T-cell (primary cell): ENCODE results near the gene KCTD15. TPM values are rescaled to one million over a fixed set of nuclear protein-coding genes. Genes with fewer than 3 reads are reported as not detected.

ENCODE experiments used
- ATAC-seq, 4 experiments: fragments of 200-7000 bp in 3 of 4; fragments of 150-1000 bp in 1 of 4; cut with Tn5 transposase; replicated peaks in 1 of 4; 1 replicate in 3 of 4; 2 replicates in 1 of 4; pipeline ENCODE4 v1.10.0; 2021; ENCODE audit warnings: moderate library complexity in 3 of 4, mild to moderate bottlenecking in 2 of 4, moderate number of reproducible peaks in 1 of 4
- CTCF ChIA-PET, 2 donors: fragments of 300-600 bp; sonication (Branson Sonifier 250); formaldehyde crosslinking; loops; one replicate each; lab custom pipeline; 2022; ENCODE audit warnings: antibody characterized with exemption in 2 of 2; lab: Charles Lee
- POLR2A ChIA-PET, 2 donors: fragments of 300-600 bp; sonication (Branson Sonifier 250); formaldehyde crosslinking; loops; one replicate each; lab custom pipeline; 2022; ENCODE audit warnings: antibody characterized with exemption in 2 of 2; lab: Charles Lee
- DNase-seq, 35 experiments: peaks; one replicate each; pipeline versions ENCODE4 v3.0.0 to v3.0.0-alpha.2; 2013 to 2023
- H3K27ac ChIP-seq: one replicate; pipeline ENCODE4 v1.5.1; 2013; ENCODE audit warnings: low read length
- H3K27me3 ChIP-seq, 2 experiments: replicated peaks in 1 of 2; 1 replicate in 1 of 2; 2 replicates in 1 of 2; pipeline versions ENCODE4 v1.6.1 to v1.7.0; 2013; ENCODE audit warnings: low read length in 1 of 2, mixed read lengths in 1 of 2; ENCODE audit not compliant: control insufficient read depth in 2 of 2, insufficient read depth in 2 of 2; ENCODE audit errors: extremely low read depth in 1 of 2
- H3K36me3 ChIP-seq, 2 donors: 1 replicate in 1 of 2; 2 replicates in 1 of 2; pipeline versions ENCODE4 v1.6.1 to v1.7.0; 2013; ENCODE audit warnings: low read length in 1 of 2; ENCODE audit not compliant: control insufficient read depth in 2 of 2, insufficient read depth in 1 of 2; ENCODE audit errors: extremely low read depth in 1 of 2
- H3K4me1 ChIP-seq, 2 experiments: 1 replicate in 1 of 2; 2 replicates in 1 of 2; pipeline versions ENCODE4 v1.6.1 to v1.7.0; 2013; ENCODE audit warnings: low read length in 2 of 2, mixed read lengths in 1 of 2; ENCODE audit not compliant: insufficient read depth in 2 of 2, control insufficient read depth in 1 of 2; ENCODE audit errors: extremely low read depth in 1 of 2
- H3K4me3 ChIP-seq, 2 donors: 1 replicate in 1 of 2; 2 replicates in 1 of 2; pipeline versions ENCODE4 v1.5.1 to v1.7.0; 2013; ENCODE audit warnings: mild to moderate bottlenecking in 2 of 2, low read length in 1 of 2, moderate library complexity in 1 of 2; ENCODE audit not compliant: control insufficient read depth in 1 of 2; ENCODE audit errors: extremely low read depth in 1 of 2
- H3K9me3 ChIP-seq: 2 replicates; pipeline ENCODE4 v1.7.0; 2013
- H3K27ac Mint-ChIP-seq, 2 donors: one replicate each; pipeline ENCODE4 v1.8.0; 2020 to 2021; ENCODE audit warnings: mild to moderate bottlenecking in 2 of 2, mixed read lengths in 2 of 2
- H3K27me3 Mint-ChIP-seq, 2 donors: one replicate each; pipeline ENCODE4 v1.8.0; 2021 to 2022; ENCODE audit warnings: mixed read lengths in 2 of 2
- H3K36me3 Mint-ChIP-seq: one replicate; pipeline ENCODE4 v1.8.0; 2021; ENCODE audit warnings: mixed read lengths
- H3K4me1 Mint-ChIP-seq, 3 donors: one replicate each; pipeline ENCODE4 v1.8.0; 2020 to 2022; ENCODE audit warnings: mixed read lengths in 3 of 3, mild to moderate bottlenecking in 1 of 3
- H3K4me3 Mint-ChIP-seq, 3 donors: one replicate each; pipeline ENCODE4 v1.8.0; 2020 to 2022; ENCODE audit warnings: mild to moderate bottlenecking in 3 of 3, mixed read lengths in 3 of 3, moderate library complexity in 3 of 3
- H3K9me3 Mint-ChIP-seq, 3 donors: one replicate each; pipeline ENCODE4 v1.8.0; 2020 to 2022; ENCODE audit warnings: mixed read lengths in 3 of 3
- WGBS: methylation state at CpG from one replicate; pipeline ENCODE4 v1.1.5; 2013; ENCODE audit warnings: missing lambda C conversion rate; ENCODE audit not compliant: insufficient coverage; 5-methylcytosine and 5-hydroxymethylcytosine counted together
- total RNA-seq, 35 experiments: library from RNA in 6 of 35; stranded (reverse) in 6 of 35; fragments of 120-200 nt in 1 of 35; gene quantifications; one replicate each; pipeline versions ENCODE4 v1.2.1 to v1.2.4 and lab custom pipeline; 2013 to 2026

Gene KCTD15
- 10 to 100 TPM in 1 of 5 donors, 1 to 10 TPM in 4; 3.2 to 11.1 (median 5.2) TPM for total RNA-seq
- total RNA-seq (2013) = 4.7 TPM
- total RNA-seq (lab: John Stamatoyannopoulos, UW) = 1.6 to 19.9 (median 4.7) reads per million in 29 experiments

GRCh38 chr19:33796164-33796875, at the start of gene KCTD15:
KCTD15 (plus strand) TSS chr19:33796870; CDS start chr19:33800455, 3,585 bp downstream.
- peaks cover 0 to 12% (median 4%) of the 10 kb centered on the region in 3 donors for H3K4me1 Mint-ChIP-seq
- peaks cover 3 to 12% of the 10 kb centered on the region in 2 experiments for H3K4me1 ChIP-seq
- H3K9me3 ChIP-seq = no peaks in the 10 kb centered on the region
- H3K36me3 Mint-ChIP-seq = no peaks in the 10 kb centered on the region
- H3K9me3 Mint-ChIP-seq = no peaks in the 10 kb centered on the region
- H3K27ac ChIP-seq = no peak within 1 kb of the TSS
- no peak within 1 kb of the TSS for H3K27ac Mint-ChIP-seq
- peak within 1 kb of the TSS; percentile 67 to 76 (median 70) for H3K4me3 Mint-ChIP-seq
- ChIA-PET CTCF (interaction anchor here in 1 of 2 donors (0.9 kb wide), 1 partner anchor 19 kb away, joined by 3 read pairs; no protein-coding TSS in a partner anchor), POLR2A (no interaction called here)
- H3K4me3 ChIP-seq = peak within 1 kb of the TSS; percentile 45 to 66
- H3K27me3 Mint-ChIP-seq = peaks cover 30 to 35% of the 10 kb centered on the region in 2 donors
- peak in 3 of 4 experiments; percentile 28 to 30 (median 28) for ATAC-seq
- peaks cover 0 to 51% of the 10 kb centered on the region in 2 experiments for H3K27me3 ChIP-seq
- DNase-seq = peak in 1 of 35 experiments; percentile 22
- no peaks in the 10 kb centered on the region for H3K36me3 ChIP-seq
- under 1% methylated on average over 45 of the region's 92 CpGs for WGBS

GRCh38 chr19:33747273-33747672, 49.4 kb upstream of the KCTD15 start:
- H3K9me3 Mint-ChIP-seq = peaks cover 0 to 2% (median 0%) of the 10 kb centered on the region in 3 donors
- DNase-seq (no peak), ATAC-seq (no peak)
- H3K4me1 ChIP-seq = no peaks in the 10 kb centered on the region
- H3K27me3 ChIP-seq = peaks cover 0 to 27% of the 10 kb centered on the region in 2 experiments
- H3K4me1 Mint-ChIP-seq = no peaks in the 10 kb centered on the region
- H3K4me3 ChIP-seq = no peak overlapping the region
- H3K4me3 Mint-ChIP-seq = no peak overlapping the region
- ChIA-PET POLR2A (no interaction called here), CTCF (interaction anchor here in 1 of 2 donors (0.5 kb wide), 1 partner anchor 407 kb away, joined by 5 read pairs; no protein-coding TSS in a partner anchor)
- no peak overlapping the region for H3K27ac Mint-ChIP-seq
- H3K27ac ChIP-seq = no peak overlapping the region
- H3K9me3 ChIP-seq = no peaks in the 10 kb centered on the region
- 60% methylated on average over 2 of the region's 4 CpGs for WGBS
- H3K36me3 ChIP-seq = no peaks in the 10 kb centered on the region
- H3K27me3 Mint-ChIP-seq = peaks cover 16 to 17% of the 10 kb centered on the region in 2 donors
- no peaks in the 10 kb centered on the region for H3K36me3 Mint-ChIP-seq

GRCh38 chr19:33748231-33748630, 48.4 kb upstream of the KCTD15 start:
- no peaks in the 10 kb centered on the region for H3K4me1 Mint-ChIP-seq
- Histone ChIP-seq H3K27ac (no peak overlapping the region), H3K27me3 (peaks cover 0 to 27% of the 10 kb centered on the region in 2 experiments), H3K4me1 (no peaks in the 10 kb centered on the region), H3K36me3 (no peaks in the 10 kb centered on the region), H3K9me3 (no peaks in the 10 kb centered on the region), H3K4me3 (no peak overlapping the region)
- 80% methylated on average over 8 of the region's 8 CpGs for WGBS
- H3K4me3 Mint-ChIP-seq = no peak overlapping the region
- POLR2A ChIA-PET = no interaction called here
- no peaks in the 10 kb centered on the region for H3K9me3 Mint-ChIP-seq
- H3K27ac Mint-ChIP-seq = no peak overlapping the region
- CTCF ChIA-PET = no interaction called here
- no peak for DNase-seq
- H3K36me3 Mint-ChIP-seq = no peaks in the 10 kb centered on the region
- H3K27me3 Mint-ChIP-seq = peaks cover 16 to 17% of the 10 kb centered on the region in 2 donors
- no peak for ATAC-seq

GRCh38 chr19:33749016-33749415, 47.7 kb upstream of the KCTD15 start:
- ChIA-PET CTCF (no interaction called here), POLR2A (no interaction called here)
- Histone ChIP-seq H3K27me3 (peaks cover 0 to 26% of the 10 kb centered on the region in 2 experiments), H3K4me1 (no peaks in the 10 kb centered on the region), H3K27ac (no peak overlapping the region), H3K4me3 (no peak overlapping the region), H3K9me3 (no peaks in the 10 kb centered on the region), H3K36me3 (no peaks in the 10 kb centered on the region)
- no peaks in the 10 kb centered on the region for H3K9me3 Mint-ChIP-seq
- WGBS = 67% methylated on average over 1 of the region's 3 CpGs
- ATAC-seq (no peak), DNase-seq (no peak)
- no peak overlapping the region for H3K27ac Mint-ChIP-seq
- peaks cover 14 to 17% of the 10 kb centered on the region in 2 donors for H3K27me3 Mint-ChIP-seq
- H3K4me1 Mint-ChIP-seq = no peaks in the 10 kb centered on the region
- H3K36me3 Mint-ChIP-seq = no peaks in the 10 kb centered on the region
- no peak overlapping the region for H3K4me3 Mint-ChIP-seq

- no peaks in the 10 kb centered on the region for H3K9me3 ChIP-seq
- Mint-ChIP-seq H3K4me1 (no peaks in the 10 kb centered on the region), H3K36me3 (no peaks in the 10 kb centered on the region), H3K9me3 (no peaks in the 10 kb centered on the region), H3K4me3 (no peak overlapping the region), H3K27me3 (peaks cover 12 to 17% of the 10 kb centered on the region in 2 donors), H3K27ac (no peak overlapping the region)
- DNase-seq (no peak), ATAC-seq (no peak)
- no peak overlapping the region for H3K4me3 ChIP-seq
- no peaks in the 10 kb centered on the region for H3K4me1 ChIP-seq
- CTCF ChIA-PET = no interaction called here
- H3K36me3 ChIP-seq = no peaks in the 10 kb centered on the region
- peaks cover 0 to 32% of the 10 kb centered on the region in 2 experiments for H3K27me3 ChIP-seq
- WGBS = 81% methylated on average over 12 of the region's 12 CpGs
- POLR2A ChIA-PET = no interaction called here
- H3K27ac ChIP-seq = no peak overlapping the region
Observed at GRCh38 chr19:33749619-33750175, 47.0 kb upstream of the KCTD15 start.

GRCh38 chr19:33750587-33751435, 45.9 kb upstream of the KCTD15 start:
- Mint-ChIP-seq H3K9me3 (no peaks in the 10 kb centered on the region), H3K4me3 (no peak overlapping the region), H3K4me1 (no peaks in the 10 kb centered on the region), H3K36me3 (no peaks in the 10 kb centered on the region), H3K27me3 (peaks cover 17 to 22% of the 10 kb centered on the region in 2 donors), H3K27ac (no peak overlapping the region)
- no peak for ATAC-seq
- Histone ChIP-seq H3K4me3 (no peak overlapping the region), H3K36me3 (no peaks in the 10 kb centered on the region), H3K4me1 (no peaks in the 10 kb centered on the region), H3K27ac (no peak overlapping the region), H3K9me3 (no peaks in the 10 kb centered on the region), H3K27me3 (peaks cover 0 to 34% of the 10 kb centered on the region in 2 experiments)
- ChIA-PET CTCF (no interaction called here), POLR2A (interaction anchor here in 1 of 2 donors (0.6 kb wide), 1 partner anchor 139 kb away, joined by 4 read pairs; no protein-coding TSS in a partner anchor)
- no peak for DNase-seq
- 77% methylated on average over 12 of the region's 18 CpGs for WGBS
